Colon (tissue), 2 donors: ENCODE results near the gene PKN1.

Experiments used
- FAIRE-seq: peaks from 2 replicates; lab custom pipeline; 2012; peaks lifted over from hg19 to GRCh38; lab: Jason Lieb, UNC
- donor health status: control.
- donor health status: control.

PKN1 gene

GRCh38 chr19:14406645-14407401 lies 26.3 kb upstream of the PKN1 start:
- FAIRE-seq = no peak

GRCh38 chr19:14407605-14408484 lies 25.3 kb upstream of the PKN1 start:
- FAIRE-seq = no peak

- no peak for FAIRE-seq
Measured at GRCh38 chr19:14408491-14409145, 24.5 kb upstream of the PKN1 start.

GRCh38 chr19:14409146-14410023 lies 23.7 kb upstream of the PKN1 start:
- no peak for FAIRE-seq

- FAIRE-seq = no peak
Measured at GRCh38 chr19:14410091-14411051, 22.7 kb upstream of the PKN1 start.

- no peak for FAIRE-seq
Measured at GRCh38 chr19:14411161-14411937, 21.8 kb upstream of the PKN1 start.

GRCh38 chr19:14411938-14412245 lies 21.2 kb upstream of the PKN1 start:
- no peak for FAIRE-seq

- no peak for FAIRE-seq
Measured at GRCh38 chr19:14412324-14412995, 20.6 kb upstream of the PKN1 start.

GRCh38 chr19:14412996-14413692 lies 20.0 kb upstream of the PKN1 start:
- FAIRE-seq = no peak

- FAIRE-seq = no peak
Measured at GRCh38 chr19:14413693-14414181, 19.4 kb upstream of the PKN1 start.

- no peak for FAIRE-seq
Measured at GRCh38 chr19:14414926-14415690, 18.0 kb upstream of the PKN1 start.

- no peak for FAIRE-seq
Measured at GRCh38 chr19:14416817-14417231, 16.3 kb upstream of the PKN1 start.

GRCh38 chr19:14418856-14419105 lies 14.3 kb upstream of the PKN1 start:
- FAIRE-seq = no peak

GRCh38 chr19:14419106-14419813 lies 13.8 kb upstream of the PKN1 start, which contains the start of gene DDX39A:
Gene DDX39A (minus strand): TSS chr19:14419341. CDS start chr19:14413220, 6,121 bp downstream.
- FAIRE-seq = no peak

GRCh38 chr19:14425696-14426138 lies 7.4 kb upstream of the PKN1 start:
- no peak for FAIRE-seq

- FAIRE-seq = no peak
Measured at GRCh38 chr19:14427461-14427860, 5.6 kb upstream of the PKN1 start.

GRCh38 chr19:14428882-14429416 lies 4.2 kb upstream of the PKN1 start:
- FAIRE-seq = no peak
